Loucy (cell line): Measurements from ENCODE around the gene CDC34.

ENCODE experiments used
- H2AFZ ChIP-seq: fragments of 200-600 bp; sonication (generic); 2 replicates; pipeline ENCODE4 v1.6.0; 2016; ENCODE audit warnings: antibody characterized with exemption, mild to moderate bottlenecking, low read length, moderate library complexity
- H3F3A ChIP-seq: fragments of 200-600 bp; 2 replicates; pipeline ENCODE4 v1.6.0; 2016; ENCODE audit warnings: antibody characterized with exemption, low read depth, mild to moderate bottlenecking
- H3K27me3 ChIP-seq: fragments of 200-600 bp; sonication (generic); 2 replicates; pipeline ENCODE4 v1.6.1; 2014; ENCODE audit warnings: low read length, mild to moderate bottlenecking; ENCODE audit not compliant: insufficient read depth, poor library complexity, severe bottlenecking
- H3K36me3 ChIP-seq: fragments of 200-600 bp; sonication (generic); 2 replicates; pipeline ENCODE4 v1.6.1; 2016; ENCODE audit warnings: low read length; ENCODE audit not compliant: insufficient read depth
- H3K4me1 ChIP-seq: fragments of 200-600 bp; sonication (generic); 2 replicates; pipeline ENCODE4 v1.5.1; 2014; ENCODE audit warnings: low read length, mild to moderate bottlenecking; ENCODE audit not compliant: insufficient read depth, poor library complexity, severe bottlenecking
- H3K4me2 ChIP-seq: fragments of 200-600 bp; sonication (generic); 2 replicates; pipeline ENCODE4 v1.6.0; 2014; ENCODE audit warnings: antibody characterized with exemption, low read length, low read depth, mild to moderate bottlenecking; ENCODE audit not compliant: poor library complexity, severe bottlenecking
- H3K4me3 ChIP-seq: fragments of 200-600 bp; sonication (generic); 2 replicates; pipeline ENCODE4 v1.5.1; 2014; ENCODE audit warnings: low read length, mild to moderate bottlenecking, mixed read lengths; ENCODE audit not compliant: poor library complexity, severe bottlenecking
- H3K79me2 ChIP-seq: fragments of 200-600 bp; sonication (generic); 2 replicates; pipeline ENCODE4 v1.6.1; 2014; ENCODE audit warnings: low read length; ENCODE audit not compliant: insufficient read depth
- H3K9ac ChIP-seq: fragments of 200-600 bp; sonication (generic); 2 replicates; pipeline ENCODE4 v1.6.0; 2014; ENCODE audit warnings: mild to moderate bottlenecking, low read depth, low read length, moderate library complexity; ENCODE audit not compliant: poor library complexity, severe bottlenecking
- H3K9me2 ChIP-seq: fragments of 200-600 bp; sonication (generic); replicated peaks from 2 replicates; pipeline ENCODE4 v1.6.1; 2016; ENCODE audit warnings: low read depth, low read length, mixed read lengths
- H3K9me3 ChIP-seq: fragments of 200-600 bp; sonication (generic); 2 replicates; pipeline ENCODE4 v1.6.1; 2014; ENCODE audit warnings: mild to moderate bottlenecking, antibody characterized with exemption, low read length, low read depth; ENCODE audit not compliant: insufficient read depth
- H4K20me1 ChIP-seq: fragments of 200-600 bp; sonication (generic); 2 replicates; pipeline ENCODE4 v1.6.0; 2014; ENCODE audit warnings: antibody characterized with exemption, low read length, mild to moderate bottlenecking; ENCODE audit not compliant: insufficient read depth, poor library complexity, severe bottlenecking
- CTCF ChIP-seq: fragments of 200-600 bp; sonication (generic); conservative IDR thresholded peaks from 2 replicates; pipeline ENCODE4 v1.5.1; 2014; ENCODE audit warnings: mild to moderate bottlenecking, antibody characterized with exemption, low read length
- EZH2phosphoT487 ChIP-seq: fragments of 200-600 bp; IDR thresholded peaks from 2 replicates; pipeline ENCODE4 v1.6.1; 2018; ENCODE audit warnings: antibody characterized with exemption, mild to moderate bottlenecking, moderate library complexity, borderline replicate concordance

Gene CDC34

GRCh38 chr19:517721-518597 lies 13.6 kb upstream of the CDC34 start:
- Histone ChIP-seq H3K79me2 (no peaks in the 10 kb centered on the region), H3K27me3 (no peaks in the 10 kb centered on the region), H2AFZ (no peak overlapping the region), H3K9ac (no peak overlapping the region), H3F3A (no peaks in the 10 kb centered on the region), H3K4me2 (no peak overlapping the region), H3K4me3 (no peak overlapping the region), H3K36me3 (no peaks in the 10 kb centered on the region), H3K9me3 (no peaks in the 10 kb centered on the region), H4K20me1 (no peaks in the 10 kb centered on the region), H3K4me1 (no peaks in the 10 kb centered on the region), H3K9me2 (no peaks in the 10 kb centered on the region)
- TF ChIP-seq EZH2phosphoT487 = no peak
- no peak for TF ChIP-seq CTCF

GRCh38 chr19:518598-519231 lies 12.8 kb upstream of the CDC34 start:
- H2AFZ ChIP-seq = no peak overlapping the region
- H3K9ac ChIP-seq = no peak overlapping the region
- TF ChIP-seq CTCF = no peak
- TF ChIP-seq EZH2phosphoT487 = no peak
- H3F3A ChIP-seq = no peaks in the 10 kb centered on the region
- no peak overlapping the region for H3K4me3 ChIP-seq
- H3K27me3 ChIP-seq = no peaks in the 10 kb centered on the region
- H3K79me2 ChIP-seq = no peaks in the 10 kb centered on the region
- no peaks in the 10 kb centered on the region for H3K4me1 ChIP-seq
- no peak overlapping the region for H3K4me2 ChIP-seq
- no peaks in the 10 kb centered on the region for H4K20me1 ChIP-seq
- H3K36me3 ChIP-seq = no peaks in the 10 kb centered on the region
- H3K9me2 ChIP-seq = no peaks in the 10 kb centered on the region
- no peaks in the 10 kb centered on the region for H3K9me3 ChIP-seq

- no peaks in the 10 kb centered on the region for H3K36me3 ChIP-seq
- TF ChIP-seq EZH2phosphoT487 (no peak), CTCF (no peak)
- H2AFZ ChIP-seq = no peak overlapping the region
- H3K79me2 ChIP-seq = no peaks in the 10 kb centered on the region
- no peaks in the 10 kb centered on the region for H3K4me1 ChIP-seq
- H4K20me1 ChIP-seq = no peaks in the 10 kb centered on the region
- H3K27me3 ChIP-seq = no peaks in the 10 kb centered on the region
- H3K4me2 ChIP-seq = no peak overlapping the region
- no peaks in the 10 kb centered on the region for H3K9me3 ChIP-seq
- H3F3A ChIP-seq = no peaks in the 10 kb centered on the region
- H3K4me3 ChIP-seq = no peak overlapping the region
- H3K9me2 ChIP-seq = no peaks in the 10 kb centered on the region
- H3K9ac ChIP-seq = no peak overlapping the region
Measured at GRCh38 chr19:519449-519865, 12.1 kb upstream of the CDC34 start.
